Hepatocyte (in vitro differentiated cells): ENCODE results near the gene CCR7. TPM values are rescaled to one million over a fixed set of nuclear protein-coding genes. Genes with fewer than 3 reads are reported as not detected.
A peak's percentile ranks its signal among the peaks of the same experiment; 100 is the strongest.

Experiments used
- DNase-seq: peaks from one replicate; pipeline ENCODE4 v3.0.0-alpha.2; 2016; ENCODE audit warnings: low spot score
- H2AFZ ChIP-seq: fragments of 200-600 bp; sonication (generic); 2 replicates; pipeline ENCODE4 v1.6.0; 2016; ENCODE audit warnings: antibody characterized with exemption, mild to moderate bottlenecking
- H3K27ac ChIP-seq: fragments of 200-600 bp; sonication (generic); 2 replicates; pipeline ENCODE4 v1.5.1; 2016; ENCODE audit warnings: mild to moderate bottlenecking
- H3K27me3 ChIP-seq: fragments of 200-600 bp; sonication (generic); 2 replicates; pipeline ENCODE4 v1.6.1; 2016
- H3K36me3 ChIP-seq: fragments of 200-600 bp; sonication (generic); replicated peaks from 2 replicates; pipeline ENCODE4 v1.5.1; 2016; ENCODE audit warnings: low read depth; ENCODE audit not compliant: insufficient read depth
- H3K4me1 ChIP-seq: fragments of 200-600 bp; sonication (generic); 2 replicates; pipeline ENCODE4 v1.5.1; 2016; ENCODE audit warnings: mild to moderate bottlenecking, moderate library complexity; ENCODE audit not compliant: insufficient read depth
- H3K4me2 ChIP-seq: fragments of 200-600 bp; sonication (generic); 2 replicates; pipeline ENCODE4 v1.6.0; 2016
- H3K4me3 ChIP-seq: fragments of 200-600 bp; sonication (generic); 2 replicates; pipeline ENCODE4 v1.5.1; 2016; ENCODE audit warnings: mild to moderate bottlenecking
- H3K79me2 ChIP-seq: fragments of 200-600 bp; sonication (generic); 2 replicates; pipeline ENCODE4 v1.6.0; 2017; ENCODE audit warnings: mild to moderate bottlenecking
- H3K9me2 ChIP-seq: fragments of 200-600 bp; sonication (generic); replicated peaks from 2 replicates; pipeline ENCODE4 v1.6.0; 2017; ENCODE audit warnings: mild to moderate bottlenecking; ENCODE audit not compliant: insufficient read depth
- H3K9me3 ChIP-seq: fragments of 200-600 bp; sonication (generic); 2 replicates; pipeline ENCODE4 v1.5.1; 2016; ENCODE audit warnings: low read depth, mild to moderate bottlenecking
- H4K20me1 ChIP-seq: fragments of 200-600 bp; sonication (generic); 2 replicates; pipeline ENCODE4 v1.6.0; 2016; ENCODE audit warnings: mild to moderate bottlenecking; ENCODE audit not compliant: insufficient read depth, poor library complexity, severe bottlenecking
- CTCF ChIP-seq: fragments of 200-600 bp; sonication (generic); IDR thresholded peaks from 2 replicates; pipeline ENCODE4 v1.5.1; 2016; ENCODE audit warnings: antibody characterized with exemption, mild to moderate bottlenecking; ENCODE audit not compliant: poor library complexity
- EZH2 ChIP-seq: fragments of 200-600 bp; sonication (generic); IDR thresholded peaks from 2 replicates; pipeline ENCODE4 v1.6.1; 2016; ENCODE audit warnings: antibody characterized with exemption, mild to moderate bottlenecking, borderline replicate concordance
- EZH2phosphoT487 ChIP-seq: fragments of 200-600 bp; sonication (generic); IDR thresholded peaks from one replicate; pipeline ENCODE4 v1.6.1; 2018; ENCODE audit warnings: antibody characterized with exemption, mild to moderate bottlenecking, low read depth, moderate library complexity; ENCODE audit not compliant: unreplicated experiment, severe bottlenecking
- WGBS: methylation state at CpG from one replicate; pipeline ENCODE4 v1.1.6; 2016; ENCODE audit warnings: low lambda C conversion rate; ENCODE audit errors: missing lambda C conversion rate; 5-methylcytosine and 5-hydroxymethylcytosine counted together
- polyA plus RNA-seq: library from polyadenylated mRNA; unstranded; fragments of >200 nt; fragmentation: Nextera tagmentation; extraction: Ambion mirVana; gene quantifications from 2 replicates; pipeline ENCODE4 v1.2.1, GENCODE V29; 2016
- total RNA-seq: library from RNA; depleted of rRNA; stranded (reverse); fragments of >200 nt; gene quantifications from 2 replicates; pipeline ENCODE4 v1.2.3, GENCODE V29; 2014

The CCR7 gene
- total and polyA plus RNA-seq, 2 experiments from 2014 or later = 2.8 to 4.1 TPM

DNA sequence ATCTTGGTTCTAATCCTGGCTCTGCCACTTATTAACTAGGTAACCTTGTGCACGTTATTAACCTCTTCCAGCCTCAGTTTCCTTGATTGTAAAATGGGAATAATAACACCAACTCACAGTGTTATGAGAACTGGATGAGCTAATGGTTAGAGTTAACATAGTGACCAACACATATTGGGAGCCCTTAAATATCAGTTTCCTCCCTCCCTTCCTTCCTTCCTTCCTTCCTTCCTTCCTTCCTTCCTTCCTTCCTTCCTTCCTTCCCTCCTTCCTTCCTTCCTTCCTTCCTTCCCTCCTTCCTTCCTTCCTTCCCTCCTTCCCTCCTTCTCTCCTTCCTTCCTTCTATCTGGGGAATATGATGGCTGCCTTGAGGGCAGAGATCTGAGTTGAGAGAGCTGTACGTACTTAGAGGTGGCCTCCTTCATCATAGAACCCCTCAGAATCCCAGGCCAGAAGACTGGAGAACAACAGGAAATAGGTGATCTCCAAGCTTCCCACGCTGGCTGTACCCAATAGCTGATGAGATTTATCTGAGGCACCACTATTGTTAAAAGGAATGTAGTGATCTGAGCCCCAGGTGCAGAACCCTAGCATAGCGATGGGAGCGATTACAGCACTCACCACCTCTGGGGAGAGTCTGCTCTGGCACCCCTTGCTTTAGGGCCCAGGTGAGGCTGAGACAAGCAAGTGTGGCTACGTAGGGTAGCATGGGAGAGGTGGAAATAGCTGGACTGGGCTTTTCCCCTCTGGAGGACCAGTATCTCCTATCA, 26.2 kb downstream of the CCR7 start:
- no peaks in the 10 kb centered on the region for H3K9me2 ChIP-seq
- WGBS = 84% methylated on average over 6 of the region's 6 CpGs
- no peaks in the 10 kb centered on the region for H4K20me1 ChIP-seq
- H2AFZ ChIP-seq = no peak overlapping the region
- no peak for DNase-seq
- no peaks in the 10 kb centered on the region for H3K36me3 ChIP-seq
- no peaks in the 10 kb centered on the region for H3K9me3 ChIP-seq
- no peaks in the 10 kb centered on the region for H3K27me3 ChIP-seq
- H3K4me3 ChIP-seq = no peak overlapping the region
- H3K4me2 ChIP-seq = no peak overlapping the region
- TF ChIP-seq EZH2 (no peak), EZH2phosphoT487 (no peak), CTCF (no peak)
- no peak overlapping the region for H3K27ac ChIP-seq
- H3K4me1 ChIP-seq = peaks cover 42% of the 10 kb centered on the region
- H3K79me2 ChIP-seq = no peaks in the 10 kb centered on the region

GRCh38 chr17:40538019-40538935, 27.0 kb downstream of the CCR7 start:
- Histone ChIP-seq H3K4me3 (no peak overlapping the region), H3K4me2 (no peak overlapping the region), H3K9me3 (no peaks in the 10 kb centered on the region), H3K9me2 (no peaks in the 10 kb centered on the region), H4K20me1 (no peaks in the 10 kb centered on the region), H3K27me3 (no peaks in the 10 kb centered on the region), H3K27ac (no peak overlapping the region), H3K79me2 (no peaks in the 10 kb centered on the region), H3K4me1 (peaks cover 36% of the 10 kb centered on the region), H3K36me3 (no peaks in the 10 kb centered on the region), H2AFZ (no peak overlapping the region)
- no peak for DNase-seq
- TF ChIP-seq CTCF (no peak), EZH2phosphoT487 (no peak), EZH2 (no peak)
- 92% methylated on average over 15 of the region's 15 CpGs for WGBS

DNA sequence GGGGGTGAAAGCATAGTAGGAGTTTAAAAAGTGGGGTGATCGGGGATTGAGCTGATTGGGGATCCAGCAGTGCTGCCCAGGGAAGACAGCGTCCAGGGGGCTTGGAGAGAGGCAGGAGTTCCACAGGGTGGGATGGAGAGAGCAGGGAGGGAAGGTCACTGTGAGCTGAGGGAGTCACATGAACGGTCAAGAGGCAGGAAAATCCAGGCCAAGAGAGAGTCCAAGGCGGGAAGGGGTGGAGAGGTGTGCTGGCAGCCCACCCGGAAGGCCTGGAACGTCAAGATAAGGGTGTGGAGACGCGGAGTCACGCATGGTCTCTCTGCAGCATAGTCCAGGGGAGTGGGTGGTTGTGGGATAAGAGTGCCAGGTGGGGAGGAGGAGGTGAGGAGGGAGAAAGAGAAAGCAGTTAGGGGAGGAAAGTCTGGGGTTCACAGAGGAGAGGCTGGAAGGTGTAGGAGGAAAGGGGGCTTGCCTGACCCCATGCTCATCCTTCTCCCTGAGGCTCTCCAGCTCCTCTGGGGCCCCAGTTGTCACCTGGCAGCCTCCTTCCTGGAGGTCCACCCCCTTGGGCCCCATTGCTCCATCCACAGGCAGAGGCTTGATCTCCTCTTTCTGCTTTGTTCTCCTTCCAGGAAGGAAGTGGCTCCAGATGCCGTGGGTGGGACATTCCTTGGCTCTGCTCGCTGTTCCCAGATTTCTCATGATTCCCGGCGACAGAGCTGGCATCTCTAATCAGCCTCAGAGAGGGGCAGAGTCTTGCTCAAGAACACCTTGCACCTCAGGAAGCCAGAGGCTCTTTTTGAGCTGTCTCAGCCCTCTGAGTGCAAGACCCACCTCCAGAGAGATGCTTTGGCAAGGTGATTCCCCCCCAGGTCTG, 28.7 kb downstream of the CCR7 start:
- no peak for DNase-seq
- 63% methylated on average over 13 of the region's 13 CpGs for WGBS
- peaks cover 22% of the 10 kb centered on the region for H3K4me1 ChIP-seq
- peak overlapping the region; percentile 49 for H3K27ac ChIP-seq
- no peaks in the 10 kb centered on the region for H3K9me2 ChIP-seq
- H3K79me2 ChIP-seq = no peaks in the 10 kb centered on the region
- H3K27me3 ChIP-seq = no peaks in the 10 kb centered on the region
- H3K4me2 ChIP-seq = no peak overlapping the region
- H4K20me1 ChIP-seq = no peaks in the 10 kb centered on the region
- H3K36me3 ChIP-seq = no peaks in the 10 kb centered on the region
- H3K4me3 ChIP-seq = no peak overlapping the region
- H3K9me3 ChIP-seq = no peaks in the 10 kb centered on the region
- H2AFZ ChIP-seq = no peak overlapping the region
- TF ChIP-seq EZH2phosphoT487 (no peak), CTCF (no peak)
